GM23338 (cell line): ENCODE measurements around the gene RAB3GAP2. TPM values are rescaled to one million over a fixed set of nuclear protein-coding genes. Genes with fewer than 3 reads are reported as not detected.

ENCODE experiments used
- ATAC-seq: fragments of 200-7000 bp; cut with Tn5 transposase; 3 replicates; pipeline ENCODE4 v1.9.1; 2020
- DNase-seq: peaks from one replicate; pipeline ENCODE4 v3.0.0-alpha.2; 2015; ENCODE audit warnings: low spot score
- H2AFZ ChIP-seq: fragments of 200-600 bp; sonication (generic); 2 replicates; pipeline ENCODE4 v1.8.0; 2016; ENCODE audit warnings: antibody characterized with exemption, mild to moderate bottlenecking, moderate library complexity
- H3F3A ChIP-seq: fragments of 200-600 bp; sonication (generic); replicated peaks from 2 replicates; pipeline ENCODE4 v1.8.0; 2017; ENCODE audit warnings: antibody characterized with exemption, mixed run types, low read depth
- H3K27ac ChIP-seq: fragments of 200-600 bp; sonication (generic); 2 replicates; pipeline ENCODE4 v1.6.1; 2016; ENCODE audit warnings: low read depth
- H3K27me3 ChIP-seq: fragments of 200-600 bp; sonication (generic); 2 replicates; pipeline ENCODE4 v1.8.0; 2016; ENCODE audit warnings: mild to moderate bottlenecking, mixed run types, moderate library complexity; ENCODE audit not compliant: insufficient read depth
- H3K36me3 ChIP-seq: fragments of 200-600 bp; sonication (generic); 2 replicates; pipeline ENCODE4 v1.8.0; 2016; ENCODE audit warnings: mild to moderate bottlenecking; ENCODE audit not compliant: insufficient read depth
- H3K4me1 ChIP-seq: fragments of 200-600 bp; sonication (generic); 2 replicates; pipeline ENCODE4 v1.8.0; 2016; ENCODE audit warnings: mild to moderate bottlenecking, moderate library complexity; ENCODE audit not compliant: insufficient read depth
- H3K4me2 ChIP-seq: fragments of 200-600 bp; sonication (generic); 2 replicates; pipeline ENCODE4 v1.7.1; 2017; ENCODE audit warnings: mixed run types
- H3K4me3 ChIP-seq: fragments of 200-600 bp; sonication (generic); 2 replicates; pipeline ENCODE4 v1.6.1; 2016; ENCODE audit warnings: mixed run types
- H3K79me2 ChIP-seq: fragments of 200-600 bp; sonication (generic); replicated peaks from 2 replicates; pipeline ENCODE4 v1.8.0; 2017; ENCODE audit warnings: mild to moderate bottlenecking; ENCODE audit not compliant: insufficient read depth
- H3K9me2 ChIP-seq: fragments of 200-600 bp; sonication (generic); 2 replicates; pipeline ENCODE4 v1.8.0; 2017; ENCODE audit not compliant: insufficient read depth
- H4K20me1 ChIP-seq: fragments of 200-600 bp; sonication (generic); replicated peaks from 2 replicates; pipeline ENCODE4 v1.8.0; 2017; ENCODE audit warnings: mild to moderate bottlenecking; ENCODE audit not compliant: insufficient read depth
- H3K27ac Mint-ChIP-seq: 2 replicates; pipeline ENCODE4 v1.8.0; 2020; ENCODE audit warnings: inconsistent platforms, mild to moderate bottlenecking, moderate library complexity, mixed read lengths
- H3K27me3 Mint-ChIP-seq: 3 replicates; pipeline ENCODE4 v1.8.0; 2022; ENCODE audit warnings: low read depth, mild to moderate bottlenecking, moderate library complexity, mixed read lengths, inconsistent platforms; ENCODE audit not compliant: insufficient read depth, poor library complexity
- H3K36me3 Mint-ChIP-seq: 3 replicates; pipeline ENCODE4 v1.8.0; 2021; ENCODE audit warnings: low read depth, mild to moderate bottlenecking, inconsistent platforms, moderate library complexity, mixed read lengths
- H3K4me1 Mint-ChIP-seq: 3 replicates; pipeline ENCODE4 v1.8.0; 2020; ENCODE audit warnings: mild to moderate bottlenecking, inconsistent platforms, mixed read lengths
- H3K4me3 Mint-ChIP-seq: 3 replicates; pipeline ENCODE4 v1.8.0; 2021; ENCODE audit warnings: moderate library complexity, mild to moderate bottlenecking, inconsistent platforms, mixed read lengths
- H3K9me3 Mint-ChIP-seq: 3 replicates; pipeline ENCODE4 v1.8.0; 2020; ENCODE audit warnings: moderate library complexity, mild to moderate bottlenecking, inconsistent platforms, mixed read lengths
- CREB1 ChIP-seq: fragments of 250-450 bp; sonication (Bioruptor Pico); IDR thresholded peaks from 2 replicates; pipeline ENCODE4 v1.5.0; 2020; ENCODE audit warnings: low read depth, mild to moderate bottlenecking, moderate library complexity
- CTCF ChIP-seq, 2 experiments: fragments of 200-600 bp in 1 of 2; sonication (generic) in 1 of 2; conservative IDR thresholded peaks; 2 replicates each; pipeline versions ENCODE4 v1.5.1 to v1.6.1; 2016 to 2017; ENCODE audit warnings: antibody characterized with exemption in 2 of 2, low read depth in 2 of 2, mild to moderate bottlenecking in 2 of 2, moderate library complexity in 1 of 2
- ETS1 ChIP-seq: IDR thresholded peaks from 2 replicates; pipeline ENCODE4 v1.6.1; 2016; ENCODE audit warnings: antibody characterized with exemption
- EZH2phosphoT487 ChIP-seq: fragments of 200-600 bp; sonication (generic); IDR thresholded peaks from one replicate; pipeline ENCODE4 v1.8.1; 2018; ENCODE audit warnings: antibody characterized with exemption; ENCODE audit not compliant: unreplicated experiment
- JUNB ChIP-seq: IDR thresholded peaks from one replicate; pipeline ENCODE4 v1.6.1; 2016; ENCODE audit warnings: antibody characterized with exemption; ENCODE audit not compliant: unreplicated experiment
- NANOG ChIP-seq: IDR thresholded peaks from 2 replicates; pipeline ENCODE4 v1.6.1; 2016; ENCODE audit warnings: antibody characterized with exemption, borderline replicate concordance
- REST ChIP-seq: IDR thresholded peaks from one replicate; pipeline ENCODE4 v1.6.1; 2018; ENCODE audit warnings: antibody characterized with exemption; ENCODE audit not compliant: unreplicated experiment
- STAT1 ChIP-seq: IDR thresholded peaks from one replicate; pipeline ENCODE4 v1.6.1; 2016; ENCODE audit warnings: antibody characterized with exemption; ENCODE audit not compliant: unreplicated experiment
- ZNF331 ChIP-seq: fragments of 250-450 bp; sonication (Bioruptor Pico); IDR thresholded peaks from 2 replicates; pipeline ENCODE4 v1.5.0; 2020; ENCODE audit warnings: low read depth, mild to moderate bottlenecking, moderate library complexity
- polyA plus RNA-seq: library from polyadenylated mRNA; unstranded; fragments of >200 nt; fragmentation: Nextera tagmentation; extraction: Ambion mirVana; gene quantifications from 2 replicates; pipeline ENCODE4 v1.2.1, GENCODE V29; 2016
- total RNA-seq: library from RNA; depleted of rRNA; stranded (reverse); fragments of >200 nt; shearing (Covaris generic); gene quantifications from 2 replicates; pipeline ENCODE4 v1.2.3, GENCODE V29; 2014

The RAB3GAP2 gene
- total and polyA plus RNA-seq, 2 experiments from 2014 or later: 19.4 to 44.6 TPM

GRCh38 chr1:220176540-220176939, 95.7 kb downstream of the RAB3GAP2 start (continued):
- TF ChIP-seq REST (no peak), STAT1 (no peak), CREB1 (CRISPR knock-in tag) (no peak)

- no peak overlapping the region for H3K27ac ChIP-seq
- no peak overlapping the region for H3K4me3 Mint-ChIP-seq
- H2AFZ ChIP-seq: no peak overlapping the region
- H3F3A ChIP-seq: no peaks in the 10 kb centered on the region
- H3K27me3 ChIP-seq: no peaks in the 10 kb centered on the region
- H3K36me3 Mint-ChIP-seq: peaks cover 61% of the 10 kb centered on the region
- H3K79me2 ChIP-seq: no peaks in the 10 kb centered on the region
- DNase-seq: no peak
- 0 out of 2 replicates have a peak, but pooled peaks cover 3% of the 10 kb centered on the region for H4K20me1 ChIP-seq
- no peaks in the 10 kb centered on the region for H3K4me1 ChIP-seq
- H3K9me2 ChIP-seq: no peaks in the 10 kb centered on the region
- peaks cover 34% of the 10 kb centered on the region for H3K36me3 ChIP-seq
- no peak overlapping the region for H3K27ac Mint-ChIP-seq
- ATAC-seq: no peak
- no peaks in the 10 kb centered on the region for H3K4me1 Mint-ChIP-seq
- H3K4me2 ChIP-seq: no peak overlapping the region
- peaks cover 2% of the 10 kb centered on the region for H3K27me3 Mint-ChIP-seq
- H3K4me3 ChIP-seq: no peak overlapping the region
- H3K9me3 Mint-ChIP-seq: no peaks in the 10 kb centered on the region; the same call in 2 of the 3 replicates
- TF ChIP-seq REST (no peak), EZH2phosphoT487 (no peak), CTCF (conservative IDR thresholded peaks at IDR 0.05; ENCODE audit: low read depth in 2 of 2) (no peak), STAT1 (no peak), NANOG (no peak), ZNF331 (no peak), JUNB (no peak), CREB1 (CRISPR knock-in tag) (no peak), ETS1 (no peak)
Measured at GRCh38 chr1:220170836-220171526, 101.3 kb downstream of the RAB3GAP2 start.
